ENCODE data around the gene CRYL1. TPM values are rescaled to one million over a fixed set of nuclear protein-coding genes. Genes with fewer than 3 reads are reported as not detected.

Gene CRYL1
- total RNA-seq, 1 donor from 2014 or later: 29.4 TPM

DNA sequence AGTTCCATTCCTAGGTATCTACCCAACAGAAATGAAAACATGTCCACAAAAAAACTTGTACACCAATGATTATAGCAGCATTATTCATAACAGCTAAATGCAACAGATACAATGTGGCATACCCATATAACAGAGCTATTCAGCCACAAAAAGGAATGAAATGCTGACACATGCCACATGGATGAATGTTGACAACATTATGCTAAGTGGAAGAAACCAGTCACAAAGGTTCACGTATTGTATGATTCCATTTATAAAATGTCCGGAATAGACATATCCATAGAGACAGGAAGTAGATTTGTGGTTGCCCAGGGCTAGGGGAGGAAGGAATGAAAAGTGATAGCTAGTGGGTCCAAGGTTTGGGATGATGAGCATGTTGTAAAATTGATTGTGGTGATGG lies 10.8 kb downstream of the CRYL1 start:
- Mint-ChIP-seq H3K36me3 (peaks cover 15% of the 10 kb centered on the region), H3K4me1 (peaks cover under 1% of the 10 kb centered on the region), H3K27ac (no peak overlapping the region), H3K4me3 (no peak overlapping the region), H3K9me3 (peaks cover 5% of the 10 kb centered on the region), H3K27me3 (ENCODE audit: low read depth) (no peaks in the 10 kb centered on the region)
- no peak for DNase-seq (ENCODE audit: low spot score in 2 of 2, unreplicated experiment in 2 of 2)
- no peak for TF ChIP-seq CTCF (IDR thresholded peaks at IDR 0.05; ENCODE audit: unreplicated experiment)

GRCh38 chr13:20513466-20513995 lies 12.1 kb downstream of the CRYL1 start:
- Mint-ChIP-seq H3K4me1 (no peaks in the 10 kb centered on the region), H3K27me3 (ENCODE audit: low read depth) (no peaks in the 10 kb centered on the region), H3K27ac (no peak overlapping the region), H3K36me3 (peaks cover 20% of the 10 kb centered on the region), H3K9me3 (no peaks in the 10 kb centered on the region), H3K4me3 (no peak overlapping the region)
- DNase-seq (ENCODE audit: low spot score in 2 of 2, unreplicated experiment in 2 of 2): no peak
- no peak for TF ChIP-seq CTCF (IDR thresholded peaks at IDR 0.05; ENCODE audit: unreplicated experiment)

DNA sequence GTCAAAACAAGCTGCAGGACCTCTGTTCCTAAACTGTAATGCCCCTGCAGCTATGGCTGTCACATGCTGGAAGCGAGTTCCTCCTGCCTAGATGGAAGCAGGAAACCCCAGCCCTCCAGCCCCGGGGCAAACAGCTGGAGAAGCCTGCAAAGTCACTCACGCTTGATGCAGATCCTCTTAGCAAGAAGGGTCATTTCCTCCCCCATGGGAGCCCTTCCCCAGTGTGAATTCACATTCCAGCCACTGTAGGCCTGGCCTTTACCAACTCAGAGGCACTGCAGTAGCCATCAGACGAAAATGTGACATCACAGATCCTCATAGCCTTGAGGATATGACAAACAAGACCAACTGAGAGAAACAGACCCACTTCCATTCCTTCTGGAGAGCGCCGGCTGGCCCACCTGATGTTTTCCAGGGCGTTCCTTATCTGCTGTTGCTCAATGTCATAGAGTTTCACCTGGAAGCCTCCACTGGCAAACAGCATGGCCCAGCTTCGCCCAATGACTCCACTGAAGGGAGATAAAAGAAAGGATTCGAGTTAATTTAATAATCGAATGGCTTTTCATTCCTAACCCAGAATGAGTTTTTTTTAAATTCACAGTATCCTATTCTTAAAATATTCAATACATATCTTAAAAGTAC lies 13.5 kb downstream of the CRYL1 start:
- no peak for TF ChIP-seq CTCF (IDR thresholded peaks at IDR 0.05; ENCODE audit: unreplicated experiment)
- H3K9me3 Mint-ChIP-seq: no peaks in the 10 kb centered on the region
- H3K4me3 Mint-ChIP-seq: no peak overlapping the region
- no peaks in the 10 kb centered on the region for H3K27me3 Mint-ChIP-seq (ENCODE audit: low read depth)
- H3K4me1 Mint-ChIP-seq: no peaks in the 10 kb centered on the region
- H3K27ac Mint-ChIP-seq: no peak overlapping the region
- DNase-seq (ENCODE audit: low spot score in 2 of 2, unreplicated experiment in 2 of 2): no peak
- peaks cover 20% of the 10 kb centered on the region for H3K36me3 Mint-ChIP-seq

- H3K27ac Mint-ChIP-seq: no peak overlapping the region
- H3K4me1 Mint-ChIP-seq: peaks cover 14% of the 10 kb centered on the region
- TF ChIP-seq CTCF (IDR thresholded peaks at IDR 0.05; ENCODE audit: unreplicated experiment): no peak
- no peak overlapping the region for H3K4me3 Mint-ChIP-seq
- no peak for DNase-seq (ENCODE audit: low spot score in 2 of 2, unreplicated experiment in 2 of 2)
- H3K27me3 Mint-ChIP-seq (ENCODE audit: low read depth): no peaks in the 10 kb centered on the region
- H3K9me3 Mint-ChIP-seq: no peaks in the 10 kb centered on the region
- peaks cover 17% of the 10 kb centered on the region for H3K36me3 Mint-ChIP-seq
Measured at GRCh38 chr13:20506696-20507095, 19.0 kb downstream of the CRYL1 start.

DNA sequence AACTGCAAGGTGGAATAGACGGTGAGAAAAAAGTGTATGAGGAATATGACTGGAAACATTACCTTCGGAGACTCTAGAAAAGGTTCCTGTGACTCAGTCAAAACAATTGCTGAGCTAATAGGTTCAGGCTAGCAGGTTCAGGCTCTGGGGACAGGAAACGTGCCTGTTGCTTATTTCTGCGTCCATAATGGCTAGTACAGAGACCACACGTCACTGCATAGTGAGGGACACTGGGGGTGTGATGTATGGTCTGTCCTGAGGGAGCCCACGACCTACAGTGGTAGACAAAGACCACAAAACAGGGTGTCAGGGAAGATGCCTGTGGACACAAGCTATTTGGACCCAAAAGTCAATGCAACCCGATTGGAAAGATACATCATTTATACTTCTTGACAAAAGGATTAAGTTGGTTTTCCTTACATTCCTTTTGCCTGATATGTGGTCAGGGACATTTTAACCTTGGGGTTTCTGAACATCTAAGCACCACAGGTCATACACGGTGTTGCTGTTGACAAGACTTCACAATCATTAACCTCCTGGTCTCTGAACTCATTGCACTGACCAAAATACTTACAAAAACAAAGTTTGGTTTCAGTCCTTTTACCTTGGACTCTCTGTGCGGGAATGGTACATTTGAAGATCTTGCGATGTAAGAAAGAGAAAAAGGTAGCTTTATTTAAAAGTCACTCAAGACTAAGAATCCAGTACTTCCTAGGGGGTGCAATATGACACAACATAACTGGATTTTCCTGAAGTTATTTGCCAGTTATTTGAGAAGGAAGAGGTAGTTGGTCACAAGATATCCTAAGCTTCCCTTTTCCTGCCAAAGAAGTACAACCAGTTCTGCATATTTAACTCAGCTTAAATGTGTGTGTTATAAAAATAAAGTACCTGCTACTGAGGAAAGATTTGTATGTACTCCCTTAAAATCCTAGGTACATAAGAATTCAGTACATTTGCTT lies 20.0 kb downstream of the CRYL1 start:
- no peak for TF ChIP-seq CTCF (IDR thresholded peaks at IDR 0.05; ENCODE audit: unreplicated experiment)
- Mint-ChIP-seq H3K36me3 (peaks cover 20% of the 10 kb centered on the region), H3K9me3 (peaks cover 4% of the 10 kb centered on the region), H3K27me3 (ENCODE audit: low read depth) (no peaks in the 10 kb centered on the region), H3K27ac (peak overlapping the region; percentile 64), H3K4me3 (no peak overlapping the region), H3K4me1 (peaks cover 14% of the 10 kb centered on the region)
- no peak for DNase-seq (ENCODE audit: low spot score in 2 of 2, unreplicated experiment in 2 of 2)

Data from mesothelial cell of epicardium (in vitro differentiated cells).